ENCODE results near the gene CXCL12.

Gene CXCL12

GRCh38 chr10:44399659-44400451 is 15.0 kb upstream of the CXCL12 start:
- H3K4me3 ChIP-seq (ENCODE audit: extremely low read depth, insufficient read depth, low read length, poor library complexity, severe bottlenecking) = no peak overlapping the region
- no peak overlapping the region for H3K27ac ChIP-seq (ENCODE audit: low read depth, low read length, severe bottlenecking)
- 66 to 68% methylated on average over 4 to 5 of the region's 6 CpGs for WGBS, 2 experiments (ENCODE audit: insufficient coverage in 2 of 2)

GRCh38 chr10:44398747-44399658 is 14.1 kb upstream of the CXCL12 start:
- H3K27ac ChIP-seq (ENCODE audit: low read depth, low read length, severe bottlenecking) = no peak overlapping the region
- no peak overlapping the region for H3K4me3 ChIP-seq (ENCODE audit: extremely low read depth, insufficient read depth, low read length, poor library complexity, severe bottlenecking)
- no peaks in the 10 kb centered on the region for H3K36me3 ChIP-seq (ENCODE audit: control insufficient read depth, insufficient read depth, low read length)
- WGBS, 2 experiments (ENCODE audit: insufficient coverage in 2 of 2) = 63 to 67% methylated on average over 9 to 13 of the region's 15 CpGs
- peaks cover 3% of the 10 kb centered on the region for H3K4me1 ChIP-seq (ENCODE audit: control insufficient read depth, insufficient read depth, low read length, poor library complexity, severe bottlenecking)
- no peaks in the 10 kb centered on the region for H3K9me3 ChIP-seq (ENCODE audit: control insufficient read depth, low read length)

More at GRCh38 chr10:44399659-44400451, 15.0 kb upstream of the CXCL12 start:
- Histone ChIP-seq H3K36me3 (ENCODE audit: control insufficient read depth, insufficient read depth, low read length) (no peaks in the 10 kb centered on the region), H3K4me1 (ENCODE audit: control insufficient read depth, insufficient read depth, low read length, poor library complexity, severe bottlenecking) (peaks cover 2% of the 10 kb centered on the region), H3K9me3 (ENCODE audit: control insufficient read depth, low read length) (no peaks in the 10 kb centered on the region)

GRCh38 chr10:44398271-44398670 is 13.4 kb upstream of the CXCL12 start:
- H3K4me3 ChIP-seq (ENCODE audit: extremely low read depth, insufficient read depth, low read length, poor library complexity, severe bottlenecking) = no peak overlapping the region
- H3K9me3 ChIP-seq (ENCODE audit: control insufficient read depth, low read length) = no peaks in the 10 kb centered on the region
- no peak overlapping the region for H3K27ac ChIP-seq (ENCODE audit: low read depth, low read length, severe bottlenecking)
- H3K4me1 ChIP-seq (ENCODE audit: control insufficient read depth, insufficient read depth, low read length, poor library complexity, severe bottlenecking) = peaks cover 3% of the 10 kb centered on the region
- WGBS, 2 experiments (ENCODE audit: insufficient coverage in 2 of 2) = 23 to 36% methylated on average over 4 of the region's 7 CpGs
- H3K36me3 ChIP-seq (ENCODE audit: control insufficient read depth, insufficient read depth, low read length) = no peaks in the 10 kb centered on the region

- Histone ChIP-seq H3K36me3 (ENCODE audit: control insufficient read depth, insufficient read depth, low read length) (no peaks in the 10 kb centered on the region), H3K4me1 (ENCODE audit: control insufficient read depth, insufficient read depth, low read length, poor library complexity, severe bottlenecking) (peaks cover 3% of the 10 kb centered on the region), H3K4me3 (ENCODE audit: extremely low read depth, insufficient read depth, low read length, poor library complexity, severe bottlenecking) (no peak overlapping the region), H3K27ac (ENCODE audit: low read depth, low read length, severe bottlenecking) (no peak overlapping the region), H3K9me3 (ENCODE audit: control insufficient read depth, low read length) (no peaks in the 10 kb centered on the region)
- 77 to 84% methylated on average over 4 to 5 of the region's 6 CpGs for WGBS, 2 experiments (ENCODE audit: insufficient coverage in 2 of 2)
Measured at GRCh38 chr10:44397476-44398225, 12.8 kb upstream of the CXCL12 start.

- Histone ChIP-seq H3K4me3 (ENCODE audit: extremely low read depth, insufficient read depth, low read length, poor library complexity, severe bottlenecking) (no peak overlapping the region), H3K36me3 (ENCODE audit: control insufficient read depth, insufficient read depth, low read length) (no peaks in the 10 kb centered on the region), H3K9me3 (ENCODE audit: control insufficient read depth, low read length) (no peaks in the 10 kb centered on the region), H3K4me1 (ENCODE audit: control insufficient read depth, insufficient read depth, low read length, poor library complexity, severe bottlenecking) (peaks cover 3% of the 10 kb centered on the region), H3K27ac (ENCODE audit: low read depth, low read length, severe bottlenecking) (no peak overlapping the region)
- 80 to 83% methylated on average over 6 of the region's 7 CpGs for WGBS, 2 experiments (ENCODE audit: insufficient coverage in 2 of 2)
Measured at GRCh38 chr10:44396671-44397191, 11.8 kb upstream of the CXCL12 start.

GRCh38 chr10:44395902-44396670 is 11.2 kb upstream of the CXCL12 start:
- Histone ChIP-seq H3K36me3 (ENCODE audit: control insufficient read depth, insufficient read depth, low read length) (no peaks in the 10 kb centered on the region), H3K27ac (ENCODE audit: low read depth, low read length, severe bottlenecking) (no peak overlapping the region), H3K9me3 (ENCODE audit: control insufficient read depth, low read length) (no peaks in the 10 kb centered on the region), H3K4me3 (ENCODE audit: extremely low read depth, insufficient read depth, low read length, poor library complexity, severe bottlenecking) (no peak overlapping the region), H3K4me1 (ENCODE audit: control insufficient read depth, insufficient read depth, low read length, poor library complexity, severe bottlenecking) (peaks cover 3% of the 10 kb centered on the region)
- WGBS, 2 experiments (ENCODE audit: insufficient coverage in 2 of 2) = 87 to 89% methylated on average over 7 to 8 of the region's 11 CpGs

- H3K9me3 ChIP-seq (ENCODE audit: control insufficient read depth, low read length) = no peaks in the 10 kb centered on the region
- no peaks in the 10 kb centered on the region for H3K36me3 ChIP-seq (ENCODE audit: control insufficient read depth, insufficient read depth, low read length)
- WGBS, 2 experiments (ENCODE audit: insufficient coverage in 2 of 2) = 95% methylated on average over 4 to 5 of the region's 5 CpGs
- H3K27ac ChIP-seq (ENCODE audit: low read depth, low read length, severe bottlenecking) = no peak overlapping the region
- peaks cover 3% of the 10 kb centered on the region for H3K4me1 ChIP-seq (ENCODE audit: control insufficient read depth, insufficient read depth, low read length, poor library complexity, severe bottlenecking)
- no peak overlapping the region for H3K4me3 ChIP-seq (ENCODE audit: extremely low read depth, insufficient read depth, low read length, poor library complexity, severe bottlenecking)
Measured at GRCh38 chr10:44395396-44395795, 10.5 kb upstream of the CXCL12 start.

- H3K4me3 ChIP-seq (ENCODE audit: extremely low read depth, insufficient read depth, low read length, poor library complexity, severe bottlenecking) = no peak overlapping the region
- no peaks in the 10 kb centered on the region for H3K9me3 ChIP-seq (ENCODE audit: control insufficient read depth, low read length)
- H3K27ac ChIP-seq (ENCODE audit: low read depth, low read length, severe bottlenecking) = no peak overlapping the region
- WGBS, 2 experiments (ENCODE audit: insufficient coverage in 2 of 2) = 92 to 93% methylated on average over 2 to 4 of the region's 4 CpGs
- H3K36me3 ChIP-seq (ENCODE audit: control insufficient read depth, insufficient read depth, low read length) = no peaks in the 10 kb centered on the region
- peaks cover 3% of the 10 kb centered on the region for H3K4me1 ChIP-seq (ENCODE audit: control insufficient read depth, insufficient read depth, low read length, poor library complexity, severe bottlenecking)
Measured at GRCh38 chr10:44394696-44395381, 9.9 kb upstream of the CXCL12 start.

- Histone ChIP-seq H3K27ac (ENCODE audit: low read depth, low read length, severe bottlenecking) (no peak overlapping the region), H3K4me1 (ENCODE audit: control insufficient read depth, insufficient read depth, low read length, poor library complexity, severe bottlenecking) (peaks cover 3% of the 10 kb centered on the region), H3K9me3 (ENCODE audit: control insufficient read depth, low read length) (no peaks in the 10 kb centered on the region), H3K4me3 (ENCODE audit: extremely low read depth, insufficient read depth, low read length, poor library complexity, severe bottlenecking) (no peak overlapping the region), H3K36me3 (ENCODE audit: control insufficient read depth, insufficient read depth, low read length) (no peaks in the 10 kb centered on the region)
- WGBS, 2 experiments (ENCODE audit: insufficient coverage in 2 of 2) = 92% methylated on average over 2 to 3 of the region's 5 CpGs
Measured at GRCh38 chr10:44393834-44394547, 9.1 kb upstream of the CXCL12 start.

Measured in mesodermal cell (in vitro differentiated cells).